HG03354 (cell line): ENCODE data around the gene ISYNA1.

Source experiments
- ATAC-seq: cut with Tn5 transposase; IDR thresholded peaks from one replicate; pipeline ENCODE4 v1.9.1; 2021; ENCODE audit warnings: mild to moderate bottlenecking; ENCODE audit not compliant: unreplicated experiment, poor library complexity, severe bottlenecking

Gene ISYNA1

DNA sequence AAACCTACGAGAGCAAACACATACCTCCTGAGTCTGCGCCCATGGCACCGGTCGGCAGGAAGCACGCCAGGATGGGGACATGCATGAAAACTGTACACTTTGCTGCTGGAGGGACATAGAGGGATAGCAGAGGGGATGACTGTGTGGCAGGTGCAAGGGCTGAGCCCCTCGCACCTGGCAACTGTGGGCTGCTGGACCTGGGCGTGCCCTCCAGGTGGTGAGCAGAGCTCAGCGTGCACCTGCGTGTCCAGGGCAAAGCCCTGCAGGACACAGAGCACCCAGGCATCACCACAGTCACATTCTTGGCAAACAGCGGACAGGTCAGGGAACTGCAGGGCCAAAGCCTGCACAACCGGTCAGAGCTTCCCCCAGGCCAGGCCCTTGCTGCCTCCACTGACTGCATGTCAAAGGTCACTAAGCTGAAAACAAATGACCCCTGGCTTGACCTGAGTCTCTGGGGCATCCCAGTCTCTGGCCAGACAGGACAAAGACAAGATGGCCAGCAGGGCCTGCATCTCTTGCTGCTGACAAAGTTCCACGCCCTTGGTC lies 9.0 kb upstream of the ISYNA1 start:
- no peak for ATAC-seq

GRCh38 chr19:18446145-18446810 lies 8.3 kb upstream of the ISYNA1 start:
- ATAC-seq, result no peak

GRCh38 chr19:18445262-18445948 lies 7.5 kb upstream of the ISYNA1 start:
- no peak for ATAC-seq

DNA sequence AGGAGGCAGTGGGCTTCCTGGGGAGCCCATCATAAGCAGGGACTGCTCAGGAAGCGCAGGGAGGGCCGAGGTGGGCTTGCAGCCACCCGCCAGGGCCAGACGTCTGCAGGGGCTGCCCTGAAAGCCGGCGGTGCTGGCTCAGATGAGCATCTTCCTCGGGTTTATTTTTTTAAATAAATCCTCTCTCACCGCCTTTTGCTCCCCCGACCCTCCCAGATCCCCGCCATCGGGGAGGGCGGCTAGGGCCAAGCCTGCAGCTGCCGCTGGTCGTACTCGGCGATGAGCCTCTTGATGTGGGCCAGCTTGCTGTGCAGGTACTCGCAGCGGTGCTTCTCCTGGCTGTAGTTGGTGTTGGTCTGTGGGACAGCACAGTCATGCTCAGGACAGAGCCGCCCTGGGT lies 6.6 kb upstream of the ISYNA1 start:
- no peak for ATAC-seq

GRCh38 chr19:18443831-18444230 lies 5.9 kb upstream of the ISYNA1 start:
- ATAC-seq, result no peak

DNA sequence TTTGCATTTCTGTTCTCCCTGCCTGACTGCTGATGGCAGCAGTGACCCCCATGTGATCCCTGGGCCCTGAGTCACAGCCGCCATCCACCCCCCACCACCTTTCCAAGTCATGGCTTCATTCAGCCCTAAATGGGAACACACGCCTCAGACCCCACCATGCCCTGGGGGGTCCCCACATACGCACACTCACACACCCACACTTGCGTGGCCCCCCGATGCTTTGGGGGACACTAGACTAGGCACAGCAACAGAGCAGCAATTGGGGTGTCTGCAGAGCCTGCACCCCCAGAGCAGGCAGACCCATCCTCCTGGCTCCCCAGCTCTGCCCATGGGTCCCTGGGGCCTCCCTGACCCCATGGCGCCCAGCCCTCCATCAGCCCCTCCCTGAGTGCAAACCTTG lies 5.5 kb upstream of the ISYNA1 start:
- no peak for ATAC-seq

DNA sequence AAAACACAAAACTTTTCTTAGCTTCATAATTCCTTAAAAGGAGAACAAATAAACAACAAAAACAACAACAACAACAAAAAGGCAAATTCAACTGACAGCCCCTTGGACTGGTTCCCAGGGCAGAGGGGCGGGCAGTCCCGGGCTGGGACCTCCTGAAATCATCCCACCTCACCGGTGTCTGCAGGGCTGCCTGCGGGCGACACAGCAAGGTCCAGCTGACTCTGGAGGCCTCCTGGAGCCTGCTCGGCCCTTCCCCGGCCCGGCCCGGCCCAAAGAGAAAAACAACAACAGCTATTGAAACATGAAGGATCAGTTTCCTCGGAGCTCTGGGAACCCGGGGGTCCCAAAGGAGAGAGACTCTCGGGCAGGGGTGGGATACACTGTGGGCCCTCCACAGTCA lies 5.0 kb upstream of the ISYNA1 start:
- no peak for ATAC-seq

- no peak for ATAC-seq
Measured at GRCh38 chr19:18441804-18442788, 4.2 kb upstream of the ISYNA1 start.

GRCh38 chr19:18440936-18441803 lies 3.2 kb upstream of the ISYNA1 start:
- no peak for ATAC-seq

- ATAC-seq, result no peak
Measured at GRCh38 chr19:18440415-18440877, 2.5 kb upstream of the ISYNA1 start.

- ATAC-seq, result no peak
Measured at GRCh38 chr19:18439910-18440237, 1.9 kb upstream of the ISYNA1 start.

DNA sequence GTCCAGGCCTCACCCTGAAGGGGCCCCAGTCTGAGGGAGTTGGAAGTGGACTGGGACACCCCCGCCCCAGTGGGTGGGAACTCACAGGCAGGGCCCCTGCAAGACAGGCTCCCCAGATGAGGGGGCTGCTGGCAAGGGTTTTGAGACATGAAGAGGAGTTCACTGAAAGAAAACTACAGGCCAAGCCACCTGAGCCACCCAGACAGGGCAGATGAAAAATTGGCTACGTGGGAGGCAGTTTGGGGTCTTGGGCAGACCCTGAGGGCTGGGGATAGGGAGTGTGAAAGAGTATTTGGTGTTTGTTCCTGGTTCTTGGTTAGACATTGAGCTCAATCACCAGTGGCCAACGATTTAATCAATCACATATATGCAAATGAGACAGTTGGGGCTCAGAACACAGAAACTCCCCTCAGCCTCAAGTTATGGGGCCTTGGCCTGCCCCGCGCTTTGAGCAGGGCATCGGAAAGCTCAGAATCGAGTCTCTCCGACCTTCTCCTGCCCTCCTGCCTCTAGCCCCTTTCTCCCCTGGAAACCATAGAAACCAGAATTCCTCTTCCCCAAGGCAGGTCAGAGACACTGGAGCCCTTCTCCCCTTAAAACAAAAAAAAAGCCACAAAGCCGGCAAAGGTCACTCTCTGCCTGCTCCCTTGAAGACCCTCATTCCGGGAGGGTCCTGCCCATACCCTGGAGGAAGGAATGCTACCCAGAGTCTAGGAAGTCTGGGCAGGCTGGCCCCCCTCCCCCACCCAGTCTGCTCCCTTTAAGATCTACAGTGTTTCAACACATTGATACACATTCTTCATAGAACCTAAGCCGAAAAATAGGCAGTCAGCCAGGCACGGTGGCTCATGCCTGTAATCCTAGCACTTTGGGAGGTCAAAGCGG lies 1.3 kb upstream of the ISYNA1 start:
- ATAC-seq, result no peak

GRCh38 chr19:18438331-18439024 lies 545 bp upstream of the ISYNA1 start:
- no peak for ATAC-seq

DNA sequence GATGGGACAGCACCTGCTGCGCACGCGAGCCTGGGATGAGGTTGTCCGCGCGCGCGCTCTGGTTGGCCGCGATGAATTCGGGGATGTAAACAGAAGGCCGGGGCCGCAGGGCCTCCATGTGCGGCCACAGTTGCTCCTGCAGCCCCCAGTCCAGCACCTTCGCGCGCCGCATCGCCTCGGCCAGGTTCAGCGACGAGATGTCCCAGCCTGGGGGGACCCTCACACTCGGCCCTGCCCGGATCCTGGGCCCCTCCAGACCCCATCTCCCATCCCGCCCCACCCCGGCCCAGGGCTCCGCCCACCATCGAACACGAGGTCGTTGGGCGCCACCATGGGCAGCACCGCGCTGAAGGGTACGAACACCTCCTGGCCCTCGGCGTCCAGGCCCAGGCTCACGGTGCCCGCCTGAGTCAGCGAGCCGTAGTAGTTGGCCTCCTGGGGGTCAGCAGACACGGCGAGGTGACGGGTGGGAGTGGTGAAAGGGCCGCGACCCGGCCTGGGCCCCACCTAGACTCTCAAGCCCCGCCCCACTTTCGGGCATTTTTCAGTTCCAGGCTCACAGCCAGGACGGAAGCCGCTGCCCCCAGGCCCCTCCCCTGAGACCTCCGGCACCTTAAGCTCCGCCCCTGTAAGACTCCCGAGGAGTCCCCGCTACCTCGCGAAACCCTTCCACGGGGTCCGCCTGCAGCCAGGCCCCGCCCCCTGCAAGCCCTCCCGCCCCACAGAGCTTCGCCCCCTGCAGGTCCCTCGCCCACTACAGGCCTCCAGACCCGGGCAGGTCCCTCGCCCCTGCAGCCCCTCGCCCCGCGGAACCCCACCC lies 1.1 kb downstream of the ISYNA1 start:
- no peak for ATAC-seq

DNA sequence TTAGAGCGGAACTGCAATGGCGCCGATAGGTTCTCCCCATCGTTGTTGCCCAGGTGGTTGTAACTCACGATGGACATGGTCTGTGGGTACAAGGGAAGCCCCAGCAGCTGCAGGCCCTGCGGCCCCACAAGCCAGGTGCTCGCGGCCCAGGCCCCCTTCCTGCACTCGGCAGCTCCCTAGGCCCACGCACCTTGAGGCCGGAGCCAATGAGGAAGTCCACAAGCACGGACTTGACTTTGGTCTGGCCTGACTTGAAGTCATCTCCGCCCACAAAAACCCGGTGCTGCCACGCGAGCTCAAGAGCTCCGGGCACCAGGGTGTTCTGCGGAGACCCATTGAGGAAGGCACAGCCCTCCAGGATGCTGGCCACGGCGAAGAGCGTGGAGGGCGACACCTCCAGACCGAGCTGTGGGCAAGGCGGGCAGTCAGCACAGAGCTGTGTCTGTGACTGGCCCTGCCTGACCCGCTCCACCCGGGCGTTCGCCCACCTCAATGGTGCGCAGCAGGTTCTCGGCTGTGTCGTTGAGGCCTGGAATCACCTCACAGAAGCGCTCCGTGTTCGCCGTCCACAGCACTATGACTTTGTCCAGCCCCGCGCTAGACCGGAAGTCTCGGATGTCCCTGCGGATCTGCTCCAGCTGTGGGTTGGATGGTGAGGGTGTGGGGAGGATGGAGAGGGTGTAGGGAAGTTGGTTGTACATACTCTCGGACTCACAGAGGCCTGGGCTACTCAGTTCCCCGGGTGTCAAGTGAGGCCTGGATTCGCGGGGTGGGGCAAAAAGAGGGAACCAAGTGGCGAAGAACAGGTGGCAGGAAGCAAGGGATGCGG lies 1.9 kb downstream of the ISYNA1 start:
- no peak for ATAC-seq

DNA sequence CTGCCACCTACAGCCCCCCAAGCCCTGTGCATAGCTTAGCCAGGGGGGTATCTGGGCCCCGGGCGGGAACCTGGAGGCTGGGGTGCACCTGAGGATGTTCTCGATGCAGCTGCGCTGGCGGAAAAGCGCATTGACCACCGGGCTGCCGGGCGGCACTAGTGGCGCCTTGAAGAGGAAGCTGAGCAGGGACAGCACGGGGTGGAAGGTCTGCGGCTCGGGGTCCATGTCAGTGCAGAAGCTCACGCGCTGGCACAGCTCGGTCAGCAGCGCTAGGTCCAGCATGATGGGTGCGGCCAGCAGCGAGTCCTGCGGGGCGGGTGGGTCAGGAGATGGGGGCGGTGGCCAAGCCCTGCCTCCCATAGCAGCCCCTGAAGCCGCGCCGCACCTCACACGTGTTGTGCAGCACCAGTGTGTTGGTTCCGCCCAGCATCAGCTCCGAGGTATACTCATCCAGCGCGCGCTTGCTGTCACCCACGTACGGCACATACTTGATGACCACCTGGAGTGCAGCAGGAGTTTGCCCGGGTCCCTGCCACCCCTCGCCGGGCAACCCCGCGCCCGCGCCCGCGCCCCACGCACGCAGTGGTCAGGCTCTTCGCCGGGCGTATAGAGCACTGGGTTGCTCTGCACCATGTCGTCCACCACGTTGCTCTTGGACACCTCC lies 2.6 kb downstream of the ISYNA1 start:
- ATAC-seq, result no peak
